ENCODE results near the gene PRLR.
"Not testable (repeated sequence)": the region's sequence is repeated elsewhere in the genome, so short reads cannot be mapped to it uniquely, and the experiment has no call there.

Gene PRLR

DNA sequence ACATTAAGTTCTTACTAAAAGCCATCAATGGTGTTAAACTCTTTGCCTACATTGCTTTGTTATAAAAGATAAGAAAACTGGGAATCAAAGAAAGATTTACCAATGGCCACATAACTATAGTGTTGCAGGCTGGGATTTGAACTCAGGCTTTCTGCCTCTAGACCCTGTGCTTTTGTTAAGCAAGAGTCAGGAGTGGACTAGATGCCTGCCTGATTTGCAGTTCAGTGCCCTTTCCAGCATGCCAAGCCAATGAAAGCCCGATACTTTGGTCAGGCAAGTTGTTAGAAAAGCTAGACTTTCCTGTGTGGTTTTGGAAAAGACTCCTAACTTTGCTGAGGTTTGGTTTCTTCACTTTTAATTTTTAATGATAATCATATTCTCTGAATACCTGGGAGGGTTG is 161.1 kb downstream of the PRLR start:
- no peak for DNase-seq

DNA sequence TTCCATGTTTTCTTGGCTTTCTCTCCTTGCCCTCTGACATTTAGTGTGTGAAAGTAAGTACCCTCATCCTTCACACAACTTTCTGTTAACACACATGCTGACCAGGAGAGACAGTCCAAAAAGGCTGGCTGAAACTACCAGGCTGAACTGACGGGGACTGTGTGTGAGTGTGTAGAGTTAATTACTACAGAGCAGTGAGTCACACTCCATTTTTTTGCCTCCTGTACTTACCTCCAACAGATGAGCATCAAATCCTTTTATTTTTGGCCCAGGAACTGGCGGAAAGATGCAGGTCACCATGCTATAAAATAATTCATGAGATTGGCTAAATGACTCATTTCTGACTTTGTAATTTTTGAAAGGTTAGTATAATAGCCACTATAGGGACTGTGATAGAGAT is 162.3 kb downstream of the PRLR start:
- no peak for DNase-seq

- no peak for DNase-seq
Measured at GRCh38 chr5:35066260-35066795, 164.0 kb downstream of the PRLR start.

DNA sequence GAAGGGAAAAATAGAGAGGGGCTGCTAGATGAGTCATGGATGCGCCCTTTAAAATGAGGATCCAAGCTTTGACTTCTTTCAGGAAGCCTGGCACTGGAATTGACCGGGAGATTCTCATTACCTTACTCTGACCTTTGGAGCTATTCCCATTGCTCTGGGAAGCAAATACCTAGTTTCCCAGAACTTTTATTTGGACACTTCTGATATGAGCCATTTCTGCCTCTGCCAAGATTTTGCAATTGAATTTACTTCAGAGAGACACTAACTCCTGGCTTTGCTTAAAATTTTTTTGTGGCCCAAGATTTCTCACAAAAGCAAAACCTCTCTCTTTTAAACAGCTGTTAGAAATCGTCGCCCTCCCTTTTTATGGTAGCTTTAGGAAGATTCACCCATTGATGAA is 166.9 kb downstream of the PRLR start:
- no peak for DNase-seq

DNA sequence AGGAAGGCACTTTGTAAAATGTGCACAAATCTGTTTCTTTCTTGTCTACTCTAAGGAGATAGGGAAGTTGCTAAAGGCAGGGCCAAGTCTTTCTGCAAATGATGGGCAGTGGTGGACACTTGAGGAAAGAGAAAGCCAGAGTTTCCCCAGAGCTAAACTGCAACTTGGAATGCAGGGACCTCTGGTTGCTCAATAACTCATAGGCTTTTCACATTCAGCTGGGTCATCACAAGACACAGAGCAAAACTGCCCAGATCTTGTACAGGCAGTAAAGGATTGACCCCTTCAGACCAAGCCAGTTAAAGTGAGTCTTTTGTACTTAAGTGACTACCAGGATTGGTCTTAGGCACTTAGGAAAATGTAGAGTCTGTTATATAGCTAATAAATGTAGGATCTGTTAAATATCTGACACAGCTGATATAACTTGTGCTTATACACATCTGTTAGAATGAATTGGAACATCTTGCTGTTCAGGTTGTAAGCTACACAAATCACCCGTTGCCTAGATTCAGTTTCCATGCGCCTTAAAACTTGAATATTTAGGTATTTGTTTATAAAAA is 169.0 kb downstream of the PRLR start:
- no peak for DNase-seq

DNA sequence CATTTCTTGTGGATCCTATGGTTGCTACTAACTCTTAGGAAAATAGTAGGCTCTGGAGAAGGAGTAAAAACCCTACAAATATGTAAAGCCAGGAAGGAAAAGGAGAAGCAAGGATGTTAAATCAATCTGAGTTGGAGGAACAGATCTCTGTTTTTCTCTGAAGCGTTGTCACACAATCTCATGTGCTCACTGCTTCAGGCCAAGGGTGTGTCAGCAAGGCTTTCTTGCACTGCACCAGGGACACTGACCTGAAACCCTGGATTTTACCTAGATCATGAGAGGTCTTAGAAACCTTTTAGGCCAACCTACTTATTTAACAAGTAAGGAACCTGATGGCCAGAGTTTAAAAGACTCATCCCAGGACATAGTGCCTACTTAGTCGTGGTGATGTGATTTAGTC is 170.1 kb downstream of the PRLR start:
- no peak for DNase-seq

DNA sequence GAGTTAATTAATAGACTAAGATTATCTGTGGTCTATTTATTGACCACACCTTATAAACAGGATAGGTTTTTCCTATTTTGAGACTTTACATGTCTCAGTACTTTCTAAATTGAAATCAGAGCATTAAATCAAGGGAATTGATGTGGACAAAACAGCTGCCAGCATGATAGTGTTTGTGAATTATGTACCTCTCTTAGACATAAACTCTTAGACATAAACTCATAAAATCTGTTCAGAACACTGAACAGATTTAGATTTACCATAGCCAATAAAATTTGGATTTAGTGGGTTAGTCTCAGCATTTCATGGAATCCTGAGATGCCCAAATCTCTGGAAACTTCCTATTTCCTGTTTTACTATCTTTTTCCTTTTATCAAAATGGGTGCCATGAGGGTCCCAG is 171.0 kb downstream of the PRLR start:
- no peak for DNase-seq

DNA sequence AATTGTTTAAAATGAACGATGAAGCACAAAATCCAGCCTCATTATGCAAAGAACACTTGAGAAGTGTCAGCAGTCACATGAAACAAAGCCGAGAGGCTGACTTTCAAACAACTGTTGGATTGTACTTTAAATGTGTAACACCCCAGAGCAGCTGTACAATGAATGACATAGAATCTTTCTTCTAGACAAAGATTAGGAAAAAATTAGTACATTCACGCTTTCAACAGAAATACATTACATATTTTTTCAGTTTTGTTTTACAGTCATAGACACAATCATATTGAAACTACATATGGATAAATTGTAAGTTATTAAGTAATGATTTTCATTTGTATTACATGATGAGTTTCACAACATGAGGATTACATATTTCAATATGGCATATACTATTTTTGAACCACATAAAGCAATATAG is 171.9 kb downstream of the PRLR start:
- DNase-seq, result no peak

DNA sequence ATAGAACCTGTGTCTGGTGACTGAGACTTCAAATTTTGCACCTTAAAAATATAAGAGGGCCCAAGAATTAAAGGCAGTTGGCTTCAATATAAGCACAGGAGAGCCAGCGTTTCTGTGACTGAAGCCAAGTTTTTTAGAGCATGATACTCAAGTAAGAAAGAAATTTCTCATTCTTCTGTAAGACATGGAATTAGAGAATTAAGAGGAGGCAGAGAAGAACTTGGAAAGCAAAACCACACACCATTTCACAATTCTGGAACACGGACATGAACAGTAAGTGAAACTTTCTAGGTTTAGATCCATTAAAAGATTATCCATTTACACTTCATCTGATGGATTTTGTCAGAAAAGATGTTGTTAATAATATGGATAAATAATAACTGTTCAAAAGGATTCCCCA is 173.6 kb downstream of the PRLR start:
- no peak for DNase-seq

DNA sequence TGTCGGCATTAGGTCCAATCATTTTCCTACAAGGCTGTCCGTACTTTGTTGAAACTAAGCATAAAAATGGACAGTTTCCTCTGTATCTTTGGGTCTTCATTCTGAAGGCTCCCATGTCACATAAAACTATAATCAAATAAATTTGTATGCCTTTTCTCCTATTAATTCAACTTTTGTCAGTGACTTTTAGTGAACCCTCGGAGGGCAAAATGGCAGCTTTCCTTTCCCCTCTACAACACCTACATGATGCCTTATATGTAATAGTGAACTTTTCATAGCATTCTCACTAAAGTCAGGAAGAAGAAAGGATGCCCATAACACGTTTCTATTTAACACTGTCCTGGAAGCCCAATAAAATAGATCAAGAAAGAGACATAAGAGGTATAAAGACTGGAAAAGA is 177.4 kb downstream of the PRLR start:
- DNase-seq, result no peak

DNA sequence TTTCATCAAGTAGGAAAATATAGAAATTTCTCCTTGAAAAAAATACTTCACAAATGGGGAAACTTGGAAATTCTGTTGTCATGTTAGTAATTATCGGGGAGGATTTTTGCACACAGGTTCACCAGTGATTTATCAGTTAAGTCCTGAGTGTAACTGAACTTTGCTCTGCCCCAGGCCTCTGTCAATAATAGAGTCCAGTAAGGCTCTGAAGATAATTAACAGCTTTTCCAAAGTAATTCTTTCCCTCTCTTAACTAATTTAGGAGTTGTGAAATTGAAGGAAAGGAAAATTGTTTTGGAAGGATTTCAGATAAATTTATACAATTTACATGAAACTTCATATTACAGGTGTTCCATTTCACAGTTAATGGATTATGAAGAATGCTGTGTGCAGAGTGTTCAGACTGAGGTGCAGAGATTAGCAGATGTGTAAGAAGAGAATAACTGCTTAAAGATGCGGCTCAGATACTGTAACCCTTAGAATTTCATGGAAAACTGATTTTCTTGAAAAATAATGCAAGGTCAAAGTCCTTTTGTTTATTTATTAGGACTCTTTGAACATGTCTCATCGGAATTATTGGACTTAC is 179.7 kb downstream of the PRLR start:
- DNase-seq, result no peak

GRCh38 chr5:35048910-35049309 is 181.4 kb downstream of the PRLR start:
- no peak for DNase-seq

DNA sequence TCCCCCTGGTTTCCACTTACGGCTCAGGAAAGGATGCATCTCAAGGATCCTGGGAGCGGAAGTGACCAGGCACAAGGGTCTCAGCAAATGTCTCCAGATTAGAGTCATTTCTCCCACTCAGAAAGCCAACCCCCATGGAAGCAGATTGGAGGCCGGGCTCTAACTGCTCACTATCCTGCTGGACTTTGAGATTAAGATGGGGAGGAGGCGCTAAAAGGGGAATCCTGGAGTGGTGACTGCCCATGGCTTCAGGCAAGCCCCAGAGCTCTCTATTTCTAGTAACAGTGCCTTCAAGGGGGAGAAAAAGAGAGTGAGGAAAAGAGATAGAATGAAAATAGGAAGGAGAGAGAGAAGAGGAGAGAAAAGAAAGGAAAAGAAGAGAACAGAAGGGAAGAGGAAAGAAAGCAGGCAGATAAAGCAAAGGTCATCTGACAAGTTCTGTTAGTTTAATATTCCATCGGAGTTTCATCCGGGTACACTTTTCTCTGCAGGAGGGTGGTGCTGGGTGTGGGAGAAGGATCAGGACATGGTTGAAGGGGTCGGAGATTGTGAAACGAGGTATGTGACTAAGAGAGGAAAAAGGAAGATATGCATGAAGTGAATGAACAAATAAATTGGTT is 182.4 kb downstream of the PRLR start, which contains the start of gene AGXT2:
AGXT2 (minus strand) TSS at position 165 of the 620 bp plus-strand sequence; CDS start at position 108, 57 bp downstream.
- no peak for DNase-seq

DNA sequence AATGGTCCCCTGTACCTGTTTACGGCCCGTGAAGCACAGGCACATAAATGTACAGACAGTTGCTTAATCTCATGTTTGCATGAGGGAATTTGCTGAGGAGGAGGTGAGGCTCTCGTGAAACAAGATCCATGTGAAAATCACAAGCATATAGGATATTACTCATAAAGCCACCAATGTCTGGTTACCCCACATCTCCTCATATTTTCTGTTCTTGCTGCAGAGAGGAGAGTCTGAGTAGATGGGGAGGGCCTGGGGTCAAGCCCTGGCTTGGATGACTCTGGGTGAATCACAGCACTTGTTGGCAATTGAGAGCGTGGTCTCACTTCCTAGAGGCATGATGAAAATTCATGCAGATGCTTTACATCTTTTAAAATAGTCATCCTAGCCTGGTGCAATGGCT is 183.5 kb downstream of the PRLR start:
- peak; percentile 95 for DNase-seq

GRCh38 chr5:35045280-35045679 is 185.0 kb downstream of the PRLR start:
- DNase-seq, result no peak

GRCh38 chr5:35044649-35045048 is 185.6 kb downstream of the PRLR start:
- DNase-seq, result no peak

- no peak for DNase-seq
Measured at GRCh38 chr5:35042781-35043180, 187.5 kb downstream of the PRLR start.

DNA sequence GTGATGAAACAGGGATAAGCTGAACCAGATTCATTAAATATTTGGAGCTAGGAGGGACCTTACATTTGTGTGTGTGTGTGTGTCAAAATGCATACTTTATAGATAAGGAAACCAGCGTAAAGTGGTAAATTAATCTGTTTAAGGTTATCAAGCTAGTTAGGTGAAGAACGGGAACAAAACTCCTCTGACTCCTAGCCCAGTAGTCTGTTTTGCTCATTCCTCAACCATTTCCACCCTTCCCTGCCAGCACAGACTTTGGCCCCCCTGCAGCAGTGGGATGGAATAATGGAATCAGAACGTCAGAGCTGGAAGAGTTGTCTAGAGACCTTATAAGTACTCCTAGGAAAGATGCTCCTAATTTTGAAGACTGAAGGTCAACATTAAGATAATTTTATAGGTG is 189.0 kb downstream of the PRLR start:
- peak; percentile 28 for DNase-seq

DNA sequence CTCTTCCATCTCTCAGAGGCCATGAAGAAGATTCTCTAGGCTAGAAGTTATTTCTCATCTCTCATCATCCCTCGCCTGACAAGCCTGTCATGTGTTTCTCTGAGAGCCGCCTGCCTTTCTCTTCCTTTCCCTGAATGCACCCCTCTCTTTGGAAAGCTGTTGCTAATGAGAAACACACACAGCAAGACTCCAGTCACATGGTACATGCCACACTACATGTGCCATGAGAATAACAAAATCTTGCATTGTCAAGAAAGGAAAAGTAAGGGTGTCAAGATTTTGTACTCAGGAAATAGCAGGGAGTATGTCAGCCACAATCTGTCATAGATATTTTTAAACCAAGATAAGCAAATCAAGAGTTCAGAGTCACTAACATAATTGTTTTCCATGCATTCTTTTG is 191.4 kb downstream of the PRLR start:
- peak; percentile 29 for DNase-seq

DNA sequence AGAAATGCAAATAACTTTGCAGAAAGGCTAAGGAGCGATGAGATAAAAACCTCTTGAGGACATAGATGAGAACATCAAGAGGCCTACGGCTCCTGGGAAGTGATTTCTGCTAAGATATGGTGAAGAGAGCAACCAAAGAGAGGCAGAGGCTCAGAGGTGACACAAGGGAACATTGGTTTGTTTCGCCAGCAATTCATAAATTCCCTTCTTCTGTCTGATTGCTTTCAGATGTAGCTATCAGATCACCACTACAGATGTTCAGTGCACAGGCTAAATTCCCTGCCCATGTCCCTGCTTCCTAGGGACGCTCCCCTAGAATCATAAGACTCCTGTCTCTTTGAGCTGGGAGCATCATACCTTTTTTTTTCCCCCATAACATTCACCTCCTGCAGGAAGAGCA is 193.8 kb downstream of the PRLR start:
- DNase-seq, result no peak

GRCh38 chr5:35035929-35036328 is 194.4 kb downstream of the PRLR start:
- not testable (repeated sequence) for DNase-seq

DNA sequence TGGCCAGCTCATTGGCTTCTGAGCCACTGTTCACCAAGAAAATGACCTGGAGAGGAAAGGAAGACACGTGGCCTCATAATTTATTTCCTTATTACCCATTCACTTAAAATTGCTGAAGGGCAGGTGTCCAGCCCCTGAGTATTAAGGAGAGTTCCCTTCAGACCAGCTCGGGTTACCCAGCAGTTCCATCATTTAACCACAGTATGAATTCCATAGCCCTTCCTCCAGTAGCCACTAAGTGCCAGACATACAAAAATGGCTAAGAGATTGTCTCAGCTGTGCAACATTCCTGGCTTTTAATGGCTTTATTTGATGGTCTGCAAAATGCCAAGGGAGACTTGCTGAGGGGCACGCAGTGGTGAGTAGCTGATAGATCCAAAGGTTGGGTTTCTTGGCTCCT is 195.0 kb downstream of the PRLR start:
- DNase-seq, result peak; percentile 34

GRCh38 chr5:35032356-35032755 is 197.9 kb downstream of the PRLR start:
- DNase-seq, result peak; percentile 23

GRCh38 chr5:35031276-35031675 is 199.0 kb downstream of the PRLR start:
- DNase-seq, result peak; percentile 69
